GM12878 (cell line): Measurements from ENCODE around the gene SPSB3. TPM values are rescaled to one million over a fixed set of nuclear protein-coding genes. Genes with fewer than 3 reads are reported as not detected.

Experiments
- ATAC-seq: fragments of 200-7000 bp; cut with Tn5 transposase; 3 replicates; pipeline ENCODE4 v1.9.1; 2020; ENCODE audit warnings: mild to moderate bottlenecking, moderate library complexity
- BruUV-seq: library from RNA; stranded (reverse); fragments of 400-500 nt; replicated peaks from 2 replicates; lab custom pipeline; 2021; lab: Mats Ljungman, UMichigan
- CTCF ChIA-PET: fragments of 300-600 bp; sonication (Branson Sonifier 250); formaldehyde crosslinking; extraction: SDS; loops from one replicate; lab custom pipeline; 2021; ENCODE audit warnings: inconsistent platforms; lab: Yijun Ruan, JAX
- POLR2A ChIA-PET: fragments of 350-600 bp; formaldehyde crosslinking; extraction: SDS; loops from one replicate; lab custom pipeline; 2021; ENCODE audit warnings: inconsistent platforms; lab: Charles Lee
- RAD21 ChIA-PET: fragments of 300-600 bp; sonication (Branson Sonifier 250); formaldehyde crosslinking; loops from one replicate; lab custom pipeline; 2023; ENCODE audit warnings: antibody characterized with exemption; ENCODE audit not compliant: unreplicated experiment; lab: Charles Lee
- SMC1A ChIA-PET: fragments of 300-600 bp; sonication (Branson Sonifier 250); formaldehyde crosslinking; loops from one replicate; lab custom pipeline; 2023; ENCODE audit not compliant: unreplicated experiment, uncharacterized antibody; lab: Charles Lee
- DNase-seq: peaks from one replicate; pipeline ENCODE4 v3.0.0-alpha.2; 2011; ENCODE audit warnings: low read depth, low spot score
- FAIRE-seq: peaks from 3 replicates; lab custom pipeline; 2011; peaks lifted over from hg19 to GRCh38; lab: Jason Lieb, UNC
- H2AFZ ChIP-seq: 2 replicates; pipeline ENCODE4 v1.6.0; 2011; ENCODE audit warnings: low read depth, low read length, control low read depth; ENCODE audit not compliant: control insufficient read depth
- H3K27ac ChIP-seq: 2 replicates; pipeline ENCODE4 v1.5.1; 2011; ENCODE audit warnings: control low read depth; ENCODE audit not compliant: control insufficient read depth, insufficient read depth
- H3K27me3 ChIP-seq, 2 experiments: replicated peaks in 1 of 2; 2 replicates each; pipeline versions ENCODE4 v1.6.0 to v1.6.1; 2011; ENCODE audit warnings: low read length in 1 of 2; ENCODE audit not compliant: control insufficient read depth in 2 of 2, insufficient read depth in 2 of 2
- H3K36me3 ChIP-seq, 2 experiments: 2 replicates each; pipeline ENCODE4 v1.5.1; 2011; ENCODE audit warnings: low read length in 1 of 2; ENCODE audit not compliant: control insufficient read depth in 2 of 2, insufficient read depth in 2 of 2
- H3K4me1 ChIP-seq: 2 replicates; pipeline ENCODE4 v1.6.1; 2011; ENCODE audit warnings: mild to moderate bottlenecking, low read length, moderate library complexity, mixed read lengths; ENCODE audit not compliant: control insufficient read depth, insufficient read depth
- H3K4me2 ChIP-seq: 2 replicates; pipeline ENCODE4 v1.6.0; 2011; ENCODE audit warnings: control low read depth; ENCODE audit not compliant: control insufficient read depth, insufficient read depth
- H3K4me3 ChIP-seq: fragments of 200-600 bp; sonication (generic); 2 replicates; pipeline ENCODE4 v1.5.1; 2016
- H3K79me2 ChIP-seq: 2 replicates; pipeline ENCODE4 v1.6.0; 2011; ENCODE audit warnings: low read length; ENCODE audit not compliant: control insufficient read depth, insufficient read depth
- H3K9ac ChIP-seq: 2 replicates; pipeline ENCODE4 v1.8.0; 2011; ENCODE audit warnings: low read length, control low read depth, mixed read lengths; ENCODE audit not compliant: control insufficient read depth, insufficient read depth
- H3K9me3 ChIP-seq: replicated peaks from 3 replicates; pipeline ENCODE4 v1.5.1; 2011; ENCODE audit warnings: mild to moderate bottlenecking, low read length; ENCODE audit not compliant: control insufficient read depth, insufficient read depth
- H4K20me1 ChIP-seq: 2 replicates; pipeline ENCODE4 v1.6.0; 2011; ENCODE audit not compliant: control insufficient read depth, insufficient read depth
- BCL3 ChIP-seq: IDR thresholded peaks from 2 replicates; pipeline ENCODE4 v1.6.1; 2011; ENCODE audit warnings: borderline replicate concordance, low read depth, mild to moderate bottlenecking, moderate library complexity, low read length; ENCODE audit not compliant: insufficient read depth, poor library complexity, severe bottlenecking
- MYC ChIP-seq: IDR thresholded peaks from 2 replicates; pipeline ENCODE4 v1.6.1; 2011; ENCODE audit warnings: mild to moderate bottlenecking, low read length, moderate library complexity, inconsistent platforms; ENCODE audit not compliant: insufficient read depth, insufficient replicate concordance, insufficient read length, severe bottlenecking
- NFYA ChIP-seq: IDR thresholded peaks from 2 replicates; pipeline ENCODE4 v1.6.1; 2011; ENCODE audit warnings: low read depth, mild to moderate bottlenecking, low read length, improper control_type of control experiment, borderline replicate concordance
- POLR2A ChIP-seq: IDR thresholded peaks from 2 replicates; pipeline ENCODE4 v1.6.1; 2011; ENCODE audit warnings: low read depth, mild to moderate bottlenecking, low read length
- POLR2AphosphoS2 ChIP-seq: IDR thresholded peaks from 2 replicates; pipeline ENCODE4 v1.6.1; 2011; ENCODE audit warnings: low read depth, mild to moderate bottlenecking, low read length, improper control_type of control experiment, moderate library complexity
- POLR2AphosphoS5 ChIP-seq: IDR thresholded peaks from 2 replicates; pipeline ENCODE4 v1.6.1; 2011; ENCODE audit warnings: mild to moderate bottlenecking, low read length, inconsistent platforms
- POU2F2 ChIP-seq: IDR thresholded peaks from 3 replicates; pipeline ENCODE4 v1.6.1; 2011; ENCODE audit warnings: low read depth, mild to moderate bottlenecking, low read length, borderline replicate concordance
- SPI1 ChIP-seq: IDR thresholded peaks from 2 replicates; pipeline ENCODE4 v1.6.1; 2011; ENCODE audit warnings: low read depth, mild to moderate bottlenecking, low read length, moderate library complexity, borderline replicate concordance; ENCODE audit not compliant: insufficient read depth
- TARDBP ChIP-seq: IDR thresholded peaks from 2 replicates; pipeline ENCODE4 v1.6.1; 2016; ENCODE audit warnings: borderline replicate concordance
- TCF3 ChIP-seq: IDR thresholded peaks from 2 replicates; pipeline ENCODE4 v1.6.1; 2012; ENCODE audit warnings: low read depth, mild to moderate bottlenecking, low read length, borderline replicate concordance; ENCODE audit not compliant: insufficient read depth
- USF1 ChIP-seq: IDR thresholded peaks from 2 replicates; pipeline ENCODE4 v1.6.1; 2011; ENCODE audit warnings: borderline replicate concordance, low read depth, mild to moderate bottlenecking, moderate library complexity, mixed read lengths, low read length; ENCODE audit not compliant: insufficient read depth; ENCODE audit errors: extremely low read length
- ZBTB4 ChIP-seq: fragments of 450-650 bp; formaldehyde crosslinking; IDR thresholded peaks from 2 replicates; pipeline ENCODE4 v1.4.0; 2022; ENCODE audit warnings: mild to moderate bottlenecking, moderate library complexity
- ZZZ3 ChIP-seq: IDR thresholded peaks from 2 replicates; pipeline ENCODE4 v1.6.1; 2011; ENCODE audit warnings: low read depth; ENCODE audit not compliant: control insufficient read depth, insufficient read length
- WGBS: methylation state at CpG from one replicate; pipeline ENCODE4 v1.1.6; 2016; ENCODE audit warnings: low lambda C conversion rate; ENCODE audit not compliant: insufficient replicate concordance, insufficient coverage; ENCODE audit errors: missing lambda C conversion rate; 5-methylcytosine and 5-hydroxymethylcytosine counted together
- in situ Hi-C: fragments of 300-500 bp; cut with MboI; formaldehyde crosslinking; loops from 9 replicates; pipeline ENCODE4 v1.14.3; 2018; ENCODE audit warnings: mixed read lengths
- intact Hi-C: fragments of 100-400 bp; cut with micrococcal nuclease; formaldehyde crosslinking; loops from one replicate; pipeline ENCODE4 v1.14.2; 2022; ENCODE audit not compliant: unreplicated experiment
- polyA plus RNA-seq, 11 experiments: library from polyadenylated mRNA; depleted of rRNA in 4 of 11; unstranded in 6 of 11; stranded (reverse) in 5 of 11; fragments of >200 nt; fragmentation: Nextera tagmentation in 4 of 11; fragmentation: Illumina TruSeq in 1 of 11; extraction: Ambion mirVana in 4 of 11; extraction: Trizol in 1 of 11; gene quantifications; 1 replicate in 1 of 11; 2 replicates in 10 of 11; pipeline versions ENCODE4 v1.2.1 to v1.2.3, GENCODE V29; 2011 to 2016; ENCODE audit warnings: inconsistent platforms in 2 of 11, missing spikeins in 2 of 11, low read depth in 1 of 11
- total RNA-seq, 4 experiments: library from RNA; depleted of rRNA in 3 of 4; stranded (reverse); fragments of >200 nt in 3 of 4; fragmentation: Illumina TruSeq in 1 of 4; extraction: Trizol in 1 of 4; gene quantifications; 2 replicates each; pipeline versions ENCODE4 v1.2.1 to v1.2.3, GENCODE V29; 2013 to 2021

SPSB3 gene
- total and polyA plus RNA-seq, 10 of the 15 experiments (the other 5 are each of a cell fraction or from before 2014, with no cell fraction given) = 0.31 to 26.9 (median 14.0) TPM

- H3K36me3 ChIP-seq = peaks cover 0 to 23% of the 10 kb centered on the region in 2 experiments; a peak in 3 of 4 replicates
- in situ Hi-C loops (loop anchor here (5.0 kb wide), 1 partner anchor 57 kb away; no protein-coding TSS in a partner anchor), intact Hi-C loops (loop anchor here (5.0 kb wide), 1 partner anchor 62 kb away; the partner anchor contains the start of gene MAPK8IP3)
- no peak for FAIRE-seq
- H3K9me3 ChIP-seq = no peaks in the 10 kb centered on the region
- H3K9ac ChIP-seq = no peak overlapping the region
- peak overlapping the region; percentile 86 for H3K4me2 ChIP-seq
- H3K27ac ChIP-seq = no peak overlapping the region
- H4K20me1 ChIP-seq = no peaks in the 10 kb centered on the region
- H3K79me2 ChIP-seq = peaks cover 42% of the 10 kb centered on the region
- no peak overlapping the region for H2AFZ ChIP-seq
- ATAC-seq = no peak
- SMC1A ChIA-PET = interaction anchor here (0.6 to 1.0 kb wide), 2 partner anchors 48 to 273 kb away, joined by 3 read pairs; no protein-coding TSS in a partner anchor
- RAD21 ChIA-PET = interaction anchor here (3.1 kb wide), 1 partner anchor 13 kb away, joined by 22 read pairs; the partner anchor contains the start of genes NUBP2 and SPSB3
- CTCF ChIA-PET = no interaction called here
- H3K27me3 ChIP-seq = no peaks in the 10 kb centered on the region
- 82% methylated on average over 24 of the region's 27 CpGs for WGBS
- H3K4me1 ChIP-seq = peaks cover 13% of the 10 kb centered on the region
- no TSS peak for BruUV-seq
- no peak for DNase-seq
- TF ChIP-seq SPI1 (no peak), ZZZ3 (no peak), TCF3 (no peak), NFYA (no peak), ZBTB4 (CRISPR knock-in tag) (no peak), USF1 (no peak), POU2F2 (0 out of 3 replicates have a peak, but pooled peaks have one; percentile 6), TARDBP (no peak; the same call in 1 of the 2 replicates), POLR2AphosphoS2 (peak; percentile 79), BCL3 (peak; percentile 23), POLR2A (peak; percentile 43; the same call in 1 of the 2 replicates), POLR2AphosphoS5 (peak; percentile 21; the same call in 1 of the 2 replicates), MYC (no peak)
- H3K4me3 ChIP-seq = peak overlapping the region; percentile 100; the same call in 1 of the 2 replicates
- POLR2A ChIA-PET = interaction anchor here (5.8 kb wide), 1 partner anchor 13 kb away, joined by 39 read pairs; the partner anchor contains the start of genes NUBP2 and SPSB3
Observed at GRCh38 chr16:1769402-1770300, 12.7 kb downstream of the SPSB3 start.
